Breast epithelium (tissue), 3 donors: Measurements from ENCODE around the gene RBM12.

Experiments used
- POLR2A ChIP-seq: fragments of 450-650 bp; IDR thresholded peaks from one replicate; pipeline ENCODE4 v1.6.1; 2016; ENCODE audit warnings: antibody characterized with exemption, mild to moderate bottlenecking, moderate library complexity
- POLR2AphosphoS5 ChIP-seq, 3 donors: sonication (generic); formaldehyde crosslinking; IDR thresholded peaks; one replicate each; pipeline ENCODE4 v1.6.1; 2017; ENCODE audit warnings: antibody characterized with exemption in 3 of 3
- TF ChIP-seq, protein P1 (sequence below), 3 donors: fragments of 450-650 bp; IDR thresholded peaks; one replicate each; pipeline ENCODE4 v1.5.1; 2016 to 2017; ENCODE audit warnings: antibody characterized with exemption in 3 of 3, mild to moderate bottlenecking in 3 of 3, moderate library complexity in 3 of 3

DNA sequence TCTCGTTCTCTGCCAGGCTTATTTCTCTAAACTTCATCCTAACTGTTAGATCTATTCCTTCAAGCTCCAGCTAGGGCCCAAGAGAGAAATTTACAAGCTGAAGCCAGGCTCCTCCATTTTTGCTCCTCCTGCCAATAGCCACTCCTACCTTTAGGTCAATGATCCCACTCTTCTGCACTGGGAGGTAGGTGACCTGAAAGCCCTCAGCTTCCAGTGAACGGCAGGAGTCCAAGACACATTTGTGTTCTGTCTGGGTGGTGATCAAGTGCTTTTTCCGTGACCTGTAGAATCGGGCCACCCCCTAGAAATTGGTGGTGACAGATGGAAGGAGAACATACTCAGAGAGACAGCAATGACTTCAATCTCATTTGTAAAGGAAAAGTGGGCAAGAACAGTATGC is 25.6 kb upstream of the RBM12 start:
- TF ChIP-seq, protein P1, sequence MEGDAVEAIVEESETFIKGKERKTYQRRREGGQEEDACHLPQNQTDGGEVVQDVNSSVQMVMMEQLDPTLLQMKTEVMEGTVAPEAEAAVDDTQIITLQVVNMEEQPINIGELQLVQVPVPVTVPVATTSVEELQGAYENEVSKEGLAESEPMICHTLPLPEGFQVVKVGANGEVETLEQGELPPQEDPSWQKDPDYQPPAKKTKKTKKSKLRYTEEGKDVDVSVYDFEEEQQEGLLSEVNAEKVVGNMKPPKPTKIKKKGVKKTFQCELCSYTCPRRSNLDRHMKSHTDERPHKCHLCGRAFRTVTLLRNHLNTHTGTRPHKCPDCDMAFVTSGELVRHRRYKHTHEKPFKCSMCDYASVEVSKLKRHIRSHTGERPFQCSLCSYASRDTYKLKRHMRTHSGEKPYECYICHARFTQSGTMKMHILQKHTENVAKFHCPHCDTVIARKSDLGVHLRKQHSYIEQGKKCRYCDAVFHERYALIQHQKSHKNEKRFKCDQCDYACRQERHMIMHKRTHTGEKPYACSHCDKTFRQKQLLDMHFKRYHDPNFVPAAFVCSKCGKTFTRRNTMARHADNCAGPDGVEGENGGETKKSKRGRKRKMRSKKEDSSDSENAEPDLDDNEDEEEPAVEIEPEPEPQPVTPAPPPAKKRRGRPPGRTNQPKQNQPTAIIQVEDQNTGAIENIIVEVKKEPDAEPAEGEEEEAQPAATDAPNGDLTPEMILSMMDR (IDR thresholded peaks at IDR 0.05) = no peak
- no peak for TF ChIP-seq POLR2AphosphoS5 (IDR thresholded peaks at IDR 0.05)
- no peak for TF ChIP-seq POLR2A
